Measurements from ENCODE around the gene IP6K1.
A peak's percentile ranks its signal among the peaks of the same experiment; 100 is the strongest.

The IP6K1 gene

DNA sequence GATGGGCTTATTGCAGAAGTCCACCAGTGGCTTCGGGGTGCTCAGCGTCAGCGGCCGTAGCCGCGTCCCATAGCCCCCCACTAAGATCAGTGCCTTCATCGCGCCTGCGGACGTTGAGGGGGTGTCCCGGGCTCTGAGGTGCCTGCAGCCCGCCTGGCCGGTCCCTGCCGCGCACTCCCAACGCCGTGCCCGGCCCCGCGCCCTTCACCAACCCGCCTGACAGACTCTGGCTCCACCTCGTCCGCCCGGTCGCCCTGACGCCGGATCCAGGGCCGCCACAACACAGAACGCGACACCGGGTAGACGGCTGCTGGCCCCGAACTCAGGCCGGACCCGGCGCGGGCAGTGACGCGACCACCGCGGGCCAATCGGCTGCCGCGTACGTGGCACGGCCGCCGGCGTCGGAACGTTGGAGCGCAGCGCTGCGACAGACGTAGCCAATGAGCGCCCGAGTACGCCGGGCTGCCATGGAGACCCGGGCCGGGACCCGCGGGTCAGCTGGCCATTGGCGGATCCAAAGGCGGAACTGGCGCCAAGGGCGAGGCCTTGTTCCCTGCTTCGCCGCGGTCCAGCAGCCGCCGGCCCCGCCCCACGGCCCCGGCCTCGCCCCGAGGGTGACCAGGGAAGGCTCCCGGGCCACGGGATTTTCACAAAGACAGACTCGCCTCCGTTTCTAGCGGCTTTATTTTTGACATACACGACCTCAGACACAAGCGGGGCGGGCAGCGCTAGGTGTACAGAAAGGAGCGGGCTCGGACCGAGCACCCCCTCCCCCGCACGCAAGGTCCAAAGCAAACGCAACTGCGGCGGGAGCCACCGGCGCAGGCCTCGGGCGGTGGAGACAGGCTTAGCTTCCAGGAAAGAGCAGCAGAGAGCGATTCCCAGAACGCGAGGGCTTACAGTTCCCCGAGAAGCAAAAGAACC is 62.5 kb downstream of the IP6K1 start, which contains the start of gene GMPPB:
TSS of gene GMPPB (minus strand) at position 324 of the 924 bp plus-strand sequence. CDS start at position 99, 225 bp downstream.
- DNase-seq (ENCODE audit: low read depth): peak; percentile 95

GRCh38 chr3:49723296-49723627 is 63.1 kb downstream of the IP6K1 start:
- no peak for DNase-seq (ENCODE audit: low read depth)

DNA sequence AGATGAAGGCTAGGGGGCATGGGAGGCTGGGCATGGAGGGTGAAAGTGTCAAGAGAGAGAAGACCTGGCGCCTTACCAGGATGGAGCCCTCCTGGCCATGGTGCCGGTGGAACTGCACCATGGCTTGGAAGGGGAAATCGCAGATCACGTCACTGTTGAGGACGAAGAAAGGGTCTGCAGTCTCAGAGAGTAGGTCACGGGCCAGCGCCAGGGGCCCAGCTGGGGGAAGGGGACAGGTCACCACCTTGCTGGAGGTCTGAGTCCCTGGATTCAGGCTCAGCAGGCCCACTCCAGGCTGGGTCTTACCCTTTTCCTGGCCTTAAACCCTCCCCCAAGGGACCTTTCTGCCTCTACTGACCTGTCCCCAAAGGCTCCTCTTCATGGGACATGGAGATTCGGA is 63.4 kb downstream of the IP6K1 start:
- DNase-seq (ENCODE audit: low read depth): no peak

GRCh38 chr3:49721896-49722781 is 64.2 kb downstream of the IP6K1 start:
- DNase-seq (ENCODE audit: low read depth): no peak

GRCh38 chr3:49721596-49721895 is 64.8 kb downstream of the IP6K1 start:
- DNase-seq (ENCODE audit: low read depth): no peak

- no peak for DNase-seq (ENCODE audit: low read depth)
Measured at GRCh38 chr3:49720855-49721595, 65.3 kb downstream of the IP6K1 start.

DNA sequence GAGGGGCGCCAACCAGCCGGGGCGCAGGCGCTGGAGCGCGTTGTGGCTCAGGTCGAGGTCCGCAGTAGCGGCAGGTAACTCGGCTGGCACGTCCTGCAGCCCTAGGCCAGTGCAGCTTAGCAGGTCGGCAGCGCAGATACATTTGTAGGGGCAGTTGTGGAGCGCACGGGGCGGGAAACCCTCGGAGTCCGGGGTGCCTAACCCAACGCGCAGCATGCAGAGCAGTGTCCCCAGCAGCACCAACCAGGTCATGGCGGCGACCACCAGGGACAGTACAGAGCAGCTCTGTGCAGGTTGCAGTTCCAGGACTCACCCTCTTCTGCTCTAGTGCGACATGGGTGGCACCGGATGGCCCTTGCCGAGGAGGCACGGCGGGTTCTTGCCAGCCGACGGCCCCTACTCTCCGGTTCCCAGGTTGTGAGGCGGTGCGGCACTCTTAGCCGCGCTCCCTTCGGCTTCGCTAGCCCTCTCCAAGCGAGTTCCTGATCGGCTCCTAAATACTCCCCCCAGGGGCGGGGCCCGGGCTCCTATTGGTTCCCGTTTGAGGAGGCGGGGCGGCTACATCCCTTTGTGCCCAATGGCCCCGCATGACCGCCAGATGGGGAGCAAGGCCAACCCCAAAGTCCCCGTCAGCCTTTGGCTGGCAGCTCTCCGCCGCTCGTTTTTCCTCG is 67.0 kb downstream of the IP6K1 start, which contains the start of gene AMIGO3:
TSS of gene AMIGO3 (minus strand) at position 471 of the 671 bp plus-strand sequence. CDS start at position 252, 219 bp downstream.
- peak; percentile 91 for DNase-seq (ENCODE audit: low read depth)

- DNase-seq (ENCODE audit: low read depth): no peak
Measured at GRCh38 chr3:49718858-49719213, 67.5 kb downstream of the IP6K1 start.

DNA sequence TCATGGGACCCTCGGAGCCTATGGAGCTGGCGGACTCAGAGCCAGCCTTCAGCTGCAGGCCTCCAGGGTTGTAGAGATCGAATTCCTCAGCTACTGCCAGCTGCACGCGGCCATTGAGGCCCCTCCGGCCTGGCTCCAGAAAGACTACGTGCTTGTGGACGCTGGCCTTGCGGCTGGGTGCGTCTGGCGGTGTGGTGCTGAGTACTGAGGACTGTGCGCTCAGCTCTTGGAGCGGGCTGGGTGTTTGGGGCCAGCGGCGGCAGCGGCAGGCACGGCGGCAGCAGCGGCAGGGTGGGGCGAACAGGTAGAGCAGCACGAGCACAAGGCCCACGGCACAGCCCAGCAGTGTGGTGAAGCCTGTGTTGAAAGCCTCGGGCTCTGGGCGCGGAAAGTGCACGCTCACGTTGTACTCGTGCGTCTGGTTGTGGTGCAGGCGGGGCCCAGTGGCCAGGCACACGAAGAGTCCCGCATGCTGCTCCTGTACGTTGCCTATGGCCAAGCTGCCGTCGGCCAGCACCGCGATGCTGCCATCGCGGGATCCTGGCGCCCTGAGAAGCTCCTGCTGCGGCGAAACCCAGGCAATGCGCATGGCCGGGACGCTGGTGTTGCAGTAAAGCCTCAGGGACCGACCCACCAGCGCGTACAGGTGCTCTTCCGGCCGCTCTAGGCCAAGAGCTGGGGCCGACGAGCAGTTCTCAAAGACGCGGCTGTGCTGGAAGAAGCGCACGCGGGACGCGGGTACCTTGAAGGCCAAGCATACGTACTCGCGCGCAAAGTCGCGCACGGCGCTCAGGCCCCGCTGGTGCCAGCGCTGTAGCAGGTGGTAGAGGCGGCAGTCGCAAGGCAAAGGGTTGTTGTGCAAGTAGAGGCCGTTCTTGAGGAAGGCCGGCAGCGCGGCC is 68.1 kb downstream of the IP6K1 start:
- no peak for DNase-seq (ENCODE audit: low read depth)

- no peak for DNase-seq (ENCODE audit: low read depth)
Measured at GRCh38 chr3:49717211-49717958, 69.0 kb downstream of the IP6K1 start.

- no peak for DNase-seq (ENCODE audit: low read depth)
Measured at GRCh38 chr3:49716691-49717210, 69.6 kb downstream of the IP6K1 start.

DNA sequence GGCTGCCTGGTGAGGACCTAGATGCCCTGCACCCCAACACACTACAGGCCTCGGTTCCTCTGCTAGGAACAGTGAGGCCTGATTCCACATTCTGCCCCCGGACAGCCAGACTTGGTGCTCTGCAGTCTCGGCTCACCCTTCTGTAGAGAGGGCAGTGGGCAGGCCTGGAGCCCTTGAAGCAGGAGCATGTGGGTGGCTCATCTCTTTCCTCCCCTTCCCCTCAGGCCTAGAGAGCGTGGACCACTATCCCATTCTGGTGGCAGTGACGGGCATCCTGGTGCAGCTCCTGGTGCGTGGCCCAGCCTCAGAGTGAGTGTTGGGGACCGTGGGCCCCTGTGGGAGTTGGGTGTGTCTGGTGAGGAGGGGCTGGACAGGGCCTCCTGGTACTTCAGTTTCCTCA is 70.2 kb downstream of the IP6K1 start:
- DNase-seq (ENCODE audit: low read depth): no peak

DNA sequence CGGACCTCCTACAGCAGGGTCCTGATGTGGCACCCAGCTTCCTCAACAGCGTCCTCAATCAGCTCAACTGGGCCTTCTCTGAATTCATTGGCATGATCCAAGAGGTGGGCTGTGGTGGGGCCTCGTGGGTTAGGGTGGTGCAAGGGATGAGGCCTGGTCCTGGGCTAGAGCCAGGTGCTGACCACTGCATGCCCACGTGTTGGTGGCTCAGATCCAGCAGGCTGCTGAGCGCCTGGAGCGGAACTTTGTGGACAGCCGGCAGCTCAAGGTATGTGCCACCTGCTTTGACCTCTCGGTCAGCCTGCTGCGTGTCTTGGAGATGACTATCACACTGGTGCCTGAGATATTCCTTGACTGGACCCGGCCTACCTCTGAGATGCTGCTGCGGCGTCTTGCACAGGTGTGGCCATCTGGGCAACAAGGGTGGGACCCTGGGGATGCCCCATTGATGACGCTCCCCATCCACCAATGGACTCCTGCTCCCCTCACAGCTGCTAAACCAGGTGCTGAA is 70.7 kb downstream of the IP6K1 start:
- DNase-seq (ENCODE audit: low read depth): no peak

DNA sequence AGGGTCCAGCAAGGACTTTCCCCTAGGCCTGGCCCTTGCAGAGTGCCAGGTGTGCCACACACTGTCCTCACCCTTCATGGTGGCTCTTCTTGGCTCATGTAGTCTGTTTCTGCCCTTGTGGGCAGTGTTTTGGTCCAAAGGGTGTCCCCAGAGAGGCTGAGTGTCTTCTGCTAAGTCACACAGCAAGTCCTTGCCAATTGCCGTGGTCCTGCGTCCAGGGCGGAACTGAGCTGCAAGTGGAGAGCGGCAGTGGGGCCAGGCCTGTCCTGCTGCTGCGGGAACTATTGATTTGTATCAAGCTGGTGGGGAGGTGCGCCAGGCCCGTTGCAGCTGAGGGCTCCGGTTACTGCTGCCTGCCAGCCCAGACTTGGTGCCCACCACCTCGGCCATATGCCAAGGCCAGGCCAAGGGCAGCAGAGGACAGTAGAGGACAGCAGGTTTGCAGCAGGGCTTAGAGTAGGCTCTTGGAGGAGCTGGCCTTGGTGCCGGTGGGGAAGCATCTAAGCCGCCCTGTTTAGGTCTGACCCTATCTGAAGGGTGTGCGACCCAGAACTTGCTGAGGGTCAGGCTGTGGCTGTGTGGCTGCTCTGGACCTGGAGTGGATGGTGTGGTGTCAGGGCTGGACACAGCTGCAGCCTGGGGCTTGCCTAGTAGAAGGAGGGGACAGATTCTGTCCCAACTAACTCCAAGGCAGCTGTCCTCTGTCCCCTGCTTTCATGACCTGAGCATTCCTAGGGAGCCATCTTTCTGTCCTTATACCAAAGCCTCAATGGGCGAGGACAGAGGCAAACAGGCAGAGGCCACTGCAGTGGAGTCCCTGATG is 71.4 kb downstream of the IP6K1 start:
- no peak for DNase-seq (ENCODE audit: low read depth)

GRCh38 chr3:49713336-49714105 is 72.8 kb downstream of the IP6K1 start:
- DNase-seq (ENCODE audit: low read depth): no peak

DNA sequence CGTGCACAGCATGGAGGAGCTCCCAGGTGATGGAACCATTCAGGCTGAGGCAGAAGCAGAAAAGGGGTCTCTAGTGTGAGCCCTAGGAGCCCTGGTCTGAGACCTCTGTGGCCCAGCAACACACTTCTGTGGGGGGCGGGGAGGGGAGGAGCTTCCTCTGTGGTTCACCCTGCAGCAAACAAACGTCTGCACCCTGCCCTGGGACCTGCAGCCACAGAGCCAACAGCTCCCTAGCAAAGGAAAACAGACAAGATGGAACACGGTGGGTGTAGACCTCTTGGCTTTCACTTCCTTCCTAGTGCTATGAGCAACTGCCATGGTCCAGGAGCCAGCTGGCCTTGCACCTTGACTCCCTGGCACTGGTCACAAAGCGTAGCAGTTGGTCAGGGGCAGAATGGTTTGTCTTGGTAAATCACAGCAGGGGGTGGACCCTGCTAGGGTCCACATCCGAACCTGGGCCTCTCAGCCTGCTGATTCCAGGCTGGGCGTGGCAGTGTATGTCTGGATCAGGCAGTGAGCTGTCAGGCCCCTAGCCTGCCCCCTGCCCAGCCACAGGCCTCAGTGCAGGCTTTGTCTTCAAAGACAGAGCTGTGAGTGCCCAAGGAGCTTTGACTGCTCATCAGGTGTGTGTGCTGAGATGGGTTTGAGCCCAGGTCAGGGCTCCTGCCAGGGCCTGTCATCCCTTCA is 73.6 kb downstream of the IP6K1 start:
- DNase-seq (ENCODE audit: low read depth): no peak

DNA sequence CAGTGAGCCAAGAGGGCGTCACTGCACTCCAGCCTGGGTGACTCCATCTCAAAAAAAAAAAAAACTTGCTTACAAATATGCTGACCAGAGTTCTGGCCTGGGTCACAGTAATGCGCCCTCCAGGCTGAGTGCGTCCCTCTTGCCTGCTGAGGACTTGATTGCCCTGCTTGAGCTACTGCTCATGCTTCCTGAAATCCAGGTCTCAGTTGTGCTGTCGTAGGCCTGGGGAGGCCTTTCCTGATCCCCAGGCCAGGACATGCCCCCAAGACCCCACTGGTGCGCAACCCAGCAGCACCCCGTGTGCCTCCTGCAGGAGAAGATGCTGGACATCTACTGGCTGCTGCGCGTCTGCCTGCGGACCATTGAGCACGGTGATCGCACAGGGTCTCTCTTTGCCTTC is 74.2 kb downstream of the IP6K1 start:
- DNase-seq (ENCODE audit: low read depth): no peak

All from stromal cell of bone marrow (primary cell).